HG03378 (cell line): ENCODE data around the gene MFAP2.

Experiments
- ATAC-seq: cut with Tn5 transposase; IDR thresholded peaks from one replicate; pipeline ENCODE4 v1.9.1; 2021; ENCODE audit warnings: mild to moderate bottlenecking, moderate library complexity; ENCODE audit not compliant: unreplicated experiment

MFAP2 gene

GRCh38 chr1:16980473-16981268, at the start of gene MFAP2:
Gene MFAP2 (minus strand): TSS chr1:16980620. CDS start chr1:16978273, 2,347 bp downstream.
- no peak for ATAC-seq

- no peak for ATAC-seq
Measured at GRCh38 chr1:17030206-17030605, 49.8 kb upstream of the MFAP2 start.

GRCh38 chr1:17028662-17029188, 48.3 kb upstream of the MFAP2 start:
- no peak for ATAC-seq

- ATAC-seq = no peak
Measured at GRCh38 chr1:17027900-17028299, 47.5 kb upstream of the MFAP2 start.

- no peak for ATAC-seq
Measured at GRCh38 chr1:17027403-17027802, 47.0 kb upstream of the MFAP2 start.

- ATAC-seq = no peak
Measured at GRCh38 chr1:17024721-17025120, 44.3 kb upstream of the MFAP2 start.

GRCh38 chr1:17023573-17023972, 43.2 kb upstream of the MFAP2 start:
- no peak for ATAC-seq

GRCh38 chr1:17023102-17023501, 42.7 kb upstream of the MFAP2 start:
- no peak for ATAC-seq

- ATAC-seq = no peak
Measured at GRCh38 chr1:17021896-17022295, 41.5 kb upstream of the MFAP2 start.

- no peak for ATAC-seq
Measured at GRCh38 chr1:17020502-17020901, 40.1 kb upstream of the MFAP2 start.

- ATAC-seq = no peak
Measured at GRCh38 chr1:17018849-17019248, 38.4 kb upstream of the MFAP2 start.

- no peak for ATAC-seq
Measured at GRCh38 chr1:17017435-17017834, 37.0 kb upstream of the MFAP2 start.

GRCh38 chr1:17016317-17016661, 35.9 kb upstream of the MFAP2 start:
- no peak for ATAC-seq

- no peak for ATAC-seq
Measured at GRCh38 chr1:17014671-17015567, 34.5 kb upstream of the MFAP2 start.

GRCh38 chr1:17013491-17014320, 33.3 kb upstream of the MFAP2 start:
- no peak for ATAC-seq

GRCh38 chr1:17012775-17013490, 32.5 kb upstream of the MFAP2 start:
- no peak for ATAC-seq

- ATAC-seq = peak; percentile 48
Measured at GRCh38 chr1:17011439-17012307, 31.3 kb upstream of the MFAP2 start, which contains the start of gene ATP13A2. Gene ATP13A2 (minus strand): TSS chr1:17011928. CDS start chr1:17011738, 190 bp downstream.

- ATAC-seq = no peak
Measured at GRCh38 chr1:17011092-17011438, 30.6 kb upstream of the MFAP2 start.

- no peak for ATAC-seq
Measured at GRCh38 chr1:17009706-17010105, 29.3 kb upstream of the MFAP2 start.
